ENCODE measurements around the gene LDB2. TPM values are rescaled to one million over a fixed set of nuclear protein-coding genes. Genes with fewer than 3 reads are reported as not detected.
"Not testable (repeated sequence)": the region's sequence is repeated elsewhere in the genome, so short reads cannot be mapped to it uniquely, and the experiment has no call there.

The LDB2 gene
- total RNA-seq, 1 donor from 2014 or later: not detected

GRCh38 chr4:16572161-16572560, 326.3 kb downstream of the LDB2 start:
- no peaks in the 10 kb centered on the region for H3K36me3 Mint-ChIP-seq (ENCODE audit: insufficient read depth)
- H3K4me3 Mint-ChIP-seq (ENCODE audit: low read depth): no peak overlapping the region
- DNase-seq (ENCODE audit: low spot score, unreplicated experiment): no peak
- no peaks in the 10 kb centered on the region for H3K27me3 Mint-ChIP-seq
- no peaks in the 10 kb centered on the region for H3K4me1 Mint-ChIP-seq (ENCODE audit: low read depth)
- no peaks in the 10 kb centered on the region for H3K9me3 Mint-ChIP-seq (ENCODE audit: low read depth)
- no peak for TF ChIP-seq CTCF (IDR thresholded peaks at IDR 0.05; ENCODE audit: unreplicated experiment)
- H3K27ac Mint-ChIP-seq: no peak overlapping the region

- no peak for DNase-seq (ENCODE audit: low spot score, unreplicated experiment)
- Mint-ChIP-seq H3K36me3 (ENCODE audit: insufficient read depth) (no peaks in the 10 kb centered on the region), H3K27me3 (no peaks in the 10 kb centered on the region), H3K4me3 (ENCODE audit: low read depth) (no peak overlapping the region), H3K27ac (no peak overlapping the region), H3K9me3 (ENCODE audit: low read depth) (no peaks in the 10 kb centered on the region), H3K4me1 (ENCODE audit: low read depth) (no peaks in the 10 kb centered on the region)
- TF ChIP-seq CTCF (IDR thresholded peaks at IDR 0.05; ENCODE audit: unreplicated experiment): no peak
Measured at GRCh38 chr4:16569790-16570189, 328.7 kb downstream of the LDB2 start.

- H3K4me1 Mint-ChIP-seq (ENCODE audit: low read depth); H3K27ac Mint-ChIP-seq; H3K4me3 Mint-ChIP-seq (ENCODE audit: low read depth); DNase-seq (ENCODE audit: low spot score, unreplicated experiment); H3K27me3 Mint-ChIP-seq; H3K36me3 Mint-ChIP-seq (ENCODE audit: insufficient read depth): not testable (repeated sequence)
- H3K9me3 Mint-ChIP-seq (ENCODE audit: low read depth): peaks cover 16% of the 10 kb centered on the region
Measured at GRCh38 chr4:16557316-16557715, 341.1 kb downstream of the LDB2 start.

- H3K27ac Mint-ChIP-seq: no peak overlapping the region
- TF ChIP-seq CTCF (IDR thresholded peaks at IDR 0.05; ENCODE audit: unreplicated experiment): no peak
- DNase-seq (ENCODE audit: low spot score, unreplicated experiment): no peak
- H3K9me3 Mint-ChIP-seq (ENCODE audit: low read depth): peaks cover 16% of the 10 kb centered on the region
- H3K36me3 Mint-ChIP-seq (ENCODE audit: insufficient read depth): peaks cover 2% of the 10 kb centered on the region
- H3K4me3 Mint-ChIP-seq (ENCODE audit: low read depth): no peak overlapping the region
- no peaks in the 10 kb centered on the region for H3K27me3 Mint-ChIP-seq
- H3K4me1 Mint-ChIP-seq (ENCODE audit: low read depth): no peaks in the 10 kb centered on the region
Measured at GRCh38 chr4:16555156-16555555, 343.3 kb downstream of the LDB2 start.

- Mint-ChIP-seq H3K36me3 (ENCODE audit: insufficient read depth) (no peaks in the 10 kb centered on the region), H3K4me1 (ENCODE audit: low read depth) (no peaks in the 10 kb centered on the region), H3K9me3 (ENCODE audit: low read depth) (peaks cover 3% of the 10 kb centered on the region), H3K27ac (no peak overlapping the region), H3K27me3 (no peaks in the 10 kb centered on the region), H3K4me3 (ENCODE audit: low read depth) (no peak overlapping the region)
- DNase-seq (ENCODE audit: low spot score, unreplicated experiment): no peak
- no peak for TF ChIP-seq CTCF (IDR thresholded peaks at IDR 0.05; ENCODE audit: unreplicated experiment)
Measured at GRCh38 chr4:16550531-16550930, 347.9 kb downstream of the LDB2 start.

- no peak for TF ChIP-seq CTCF (IDR thresholded peaks at IDR 0.05; ENCODE audit: unreplicated experiment)
- H3K9me3 Mint-ChIP-seq (ENCODE audit: low read depth): peaks cover 3% of the 10 kb centered on the region
- no peaks in the 10 kb centered on the region for H3K4me1 Mint-ChIP-seq (ENCODE audit: low read depth)
- H3K4me3 Mint-ChIP-seq (ENCODE audit: low read depth): no peak overlapping the region
- H3K27me3 Mint-ChIP-seq: peaks cover 9% of the 10 kb centered on the region
- H3K36me3 Mint-ChIP-seq (ENCODE audit: insufficient read depth): no peaks in the 10 kb centered on the region
- H3K27ac Mint-ChIP-seq: no peak overlapping the region
- DNase-seq (ENCODE audit: low spot score, unreplicated experiment): no peak
Measured at GRCh38 chr4:16545656-16546055, 352.8 kb downstream of the LDB2 start.

Data from progenitor cell of endocrine pancreas (in vitro differentiated cells).